ENCODE data around the gene EFNA3.

The EFNA3 gene

GRCh38 chr1:155135415-155136028 lies 56.9 kb downstream of the EFNA3 start, which contains the start of gene SLC50A1 (continued):
- TF ChIP-seq ZEB2 (tag by site-specific recombination; IDR thresholded peaks at IDR 0.05) (peak; percentile 77), ZNF292 (tag by site-specific recombination; IDR thresholded peaks at IDR 0.05; ENCODE audit: borderline replicate concordance, low read depth) (no peak), ZBTB10 (tag by site-specific recombination; IDR thresholded peaks at IDR 0.05) (peak; percentile 33; the same call in 1 of the 2 replicates), ZFP41 (tag by site-specific recombination; IDR thresholded peaks at IDR 0.05; ENCODE audit: borderline replicate concordance) (no peak), ZNF138 (tag by site-specific recombination; IDR thresholded peaks at IDR 0.05; ENCODE audit: borderline replicate concordance) (no peak), ZNF239 (tag by site-specific recombination; IDR thresholded peaks at IDR 0.05) (no peak), ZNF645 (tag by site-specific recombination; IDR thresholded peaks at IDR 0.05) (no peak), SP7 (tag by site-specific recombination; IDR thresholded peaks at IDR 0.05) (no peak; the same call in none of the 2 replicates), ZNF626 (tag by site-specific recombination; IDR thresholded peaks at IDR 0.05) (no peak), REPIN1 (tag by site-specific recombination; IDR thresholded peaks at IDR 0.05; ENCODE audit: low read depth) (no peak), ZBTB17 (tag by site-specific recombination; IDR thresholded peaks at IDR 0.05) (0 out of 2 replicates have a peak, but pooled peaks have one; percentile 61), GLIS1 (tag by site-specific recombination; IDR thresholded peaks at IDR 0.05) (peak; percentile 2; the same call in 1 of the 2 replicates), ZNF114 (tag by site-specific recombination; IDR thresholded peaks at IDR 0.05) (no peak), CTCF (tag by site-specific recombination; IDR thresholded peaks at IDR 0.05) (peak; percentile 45; the same call in 1 of the 2 replicates), SP3 (tag by site-specific recombination; IDR thresholded peaks at IDR 0.05) (peak; percentile 89), ATF2 (tag by site-specific recombination; IDR thresholded peaks at IDR 0.05; ENCODE audit: low read depth) (no peak), ZNF830 (tag by site-specific recombination; IDR thresholded peaks at IDR 0.05; ENCODE audit: low read depth) (no peak), FEZF1 (tag by site-specific recombination; IDR thresholded peaks at IDR 0.05) (no peak), SCRT2 (tag by site-specific recombination; IDR thresholded peaks at IDR 0.05) (peak; percentile 88), ZNF350 (tag by site-specific recombination; IDR thresholded peaks at IDR 0.05) (no peak), ZBTB1 (tag by site-specific recombination; IDR thresholded peaks at IDR 0.05) (no peak), HOXA7 (CRISPR knock-in tag; IDR thresholded peaks at IDR 0.05; ENCODE audit: borderline replicate concordance) (no peak), EGR2 (tag by site-specific recombination; IDR thresholded peaks at IDR 0.05; ENCODE audit: low read depth) (peak; percentile 53; the same call in 1 of the 2 replicates), ZNF704 (tag by site-specific recombination; IDR thresholded peaks at IDR 0.05) (no peak), ZNF624 (tag by site-specific recombination; IDR thresholded peaks at IDR 0.05) (no peak), ZBTB20 (tag by site-specific recombination; IDR thresholded peaks at IDR 0.05) (peak; percentile 80; the same call in 1 of the 2 replicates), ZNF596 (tag by site-specific recombination; IDR thresholded peaks at IDR 0.05) (no peak), ZNF341 (tag by site-specific recombination; IDR thresholded peaks at IDR 0.05; ENCODE audit: low read depth) (peak; percentile 62), ZNF133 (tag by site-specific recombination; IDR thresholded peaks at IDR 0.05) (no peak)

Measured in HEK293 (cell line).